GM21360 (cell line): ENCODE results near the gene ATL1.
"Not testable (repeated sequence)": the region's sequence is repeated elsewhere in the genome, so short reads cannot be mapped to it uniquely, and the experiment has no call there.

ENCODE experiments used
- ATAC-seq: cut with Tn5 transposase; IDR thresholded peaks from one replicate; pipeline ENCODE4 v1.9.1; 2021; ENCODE audit warnings: mild to moderate bottlenecking, moderate library complexity; ENCODE audit not compliant: unreplicated experiment

Gene ATL1

GRCh38 chr14:50534416-50534815 lies 25.5 kb upstream of the ATL1 start:
- no peak for ATAC-seq

- no peak for ATAC-seq
Measured at GRCh38 chr14:50534997-50535396, 24.9 kb upstream of the ATL1 start.

GRCh38 chr14:50538034-50538433 lies 21.9 kb upstream of the ATL1 start:
- not testable (repeated sequence) for ATAC-seq

- ATAC-seq, result no peak
Measured at GRCh38 chr14:50539051-50539450, 20.9 kb upstream of the ATL1 start.

- no peak for ATAC-seq
Measured at GRCh38 chr14:50541159-50541567, 18.8 kb upstream of the ATL1 start.

- ATAC-seq, result peak; percentile 77
Measured at GRCh38 chr14:50542941-50543418, 17.0 kb upstream of the ATL1 start.

- no peak for ATAC-seq
Measured at GRCh38 chr14:50544911-50545310, 15.0 kb upstream of the ATL1 start.

- ATAC-seq, result no peak
Measured at GRCh38 chr14:50545618-50546017, 14.3 kb upstream of the ATL1 start.

GRCh38 chr14:50550294-50550693 lies 9.7 kb upstream of the ATL1 start:
- ATAC-seq, result no peak

GRCh38 chr14:50551877-50552276 lies 8.1 kb upstream of the ATL1 start:
- no peak for ATAC-seq

- ATAC-seq, result not testable (repeated sequence)
Measured at GRCh38 chr14:50552796-50553195, 7.1 kb upstream of the ATL1 start.

GRCh38 chr14:50560931-50561285 lies 963 bp downstream of the ATL1 start:
- ATAC-seq, result no peak

GRCh38 chr14:50562841-50563240 lies 2.9 kb downstream of the ATL1 start:
- ATAC-seq, result no peak

- ATAC-seq, result no peak
Measured at GRCh38 chr14:50569714-50570274, 9.8 kb downstream of the ATL1 start.

- ATAC-seq, result no peak
Measured at GRCh38 chr14:50573862-50574261, 13.9 kb downstream of the ATL1 start.

GRCh38 chr14:50575769-50576168 lies 15.8 kb downstream of the ATL1 start:
- no peak for ATAC-seq

- no peak for ATAC-seq
Measured at GRCh38 chr14:50577982-50578381, 18.0 kb downstream of the ATL1 start.

GRCh38 chr14:50578433-50578832 lies 18.5 kb downstream of the ATL1 start:
- no peak for ATAC-seq

GRCh38 chr14:50590464-50590863 lies 30.5 kb downstream of the ATL1 start:
- ATAC-seq, result no peak

- ATAC-seq, result no peak
Measured at GRCh38 chr14:50594577-50595316, 34.8 kb downstream of the ATL1 start.

- no peak for ATAC-seq
Measured at GRCh38 chr14:50598765-50599164, 38.8 kb downstream of the ATL1 start.

- no peak for ATAC-seq
Measured at GRCh38 chr14:50599700-50600444, 39.9 kb downstream of the ATL1 start.
